ENCODE measurements around the gene GAS6.

DNA sequence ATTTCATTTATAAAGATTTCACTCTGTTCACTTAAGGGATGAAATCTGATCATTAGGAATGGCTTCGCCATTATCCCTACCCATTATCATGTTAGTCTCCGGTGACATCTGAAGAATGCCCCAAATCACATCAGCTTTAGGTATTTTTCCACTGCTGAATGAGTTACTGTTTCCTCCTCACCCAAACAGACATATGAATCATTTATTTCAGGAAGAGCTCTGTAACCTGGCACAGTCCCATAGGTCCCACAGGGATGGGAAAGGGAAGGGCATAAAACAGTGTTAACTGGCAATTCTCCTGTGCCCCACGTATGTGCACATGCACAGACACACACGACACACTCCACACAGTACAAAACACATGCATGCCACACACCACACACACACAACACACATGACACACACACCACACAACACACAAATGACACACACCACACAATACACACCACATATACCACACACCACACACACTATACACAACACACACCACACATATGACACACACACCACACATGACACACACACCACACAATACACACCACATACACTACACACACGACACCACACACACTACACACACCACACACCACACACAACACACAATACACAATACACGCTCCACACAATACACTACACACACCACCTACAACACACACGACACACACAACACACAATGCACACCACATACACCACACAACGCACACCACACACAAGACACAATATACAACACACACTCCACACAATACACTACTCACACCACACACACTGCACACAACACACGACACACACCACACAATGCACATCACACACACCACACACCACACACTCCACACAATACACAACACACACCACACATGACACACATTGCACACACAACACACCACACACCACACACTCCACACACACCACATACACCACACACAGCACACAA is 89.4 kb downstream of the GAS6 start:
- TF ChIP-seq CTCF (IDR thresholded peaks at IDR 0.05) (no peak), POLR2A (IDR thresholded peaks at IDR 0.05) (no peak), POLR2AphosphoS5 (IDR thresholded peaks at IDR 0.05; ENCODE audit: insufficient read depth in 1 of 2, low read depth in 1 of 2) (no peak)
